Caco-2 (cell line): ENCODE data around the gene NINJ2. TPM values are rescaled to one million over a fixed set of nuclear protein-coding genes. Genes with fewer than 3 reads are reported as not detected.

Experiments used
- BruUV-seq: library from RNA; stranded (reverse); fragments of 400-500 nt; replicated peaks from 2 replicates; lab custom pipeline; 2021; lab: Mats Ljungman, UMichigan
- CTCF ChIA-PET: fragments of 300-600 bp; sonication (Branson Sonifier 250); formaldehyde crosslinking; loops from one replicate; lab custom pipeline; 2022; ENCODE audit warnings: antibody characterized with exemption; lab: Charles Lee
- POLR2A ChIA-PET: fragments of 300-600 bp; sonication (Branson Sonifier 250); formaldehyde crosslinking; loops from one replicate; lab custom pipeline; 2022; ENCODE audit warnings: antibody characterized with exemption; lab: Charles Lee
- DNase-seq, 2 experiments: peaks; one replicate each; pipeline versions ENCODE4 v3.0.0 to v3.0.0-alpha.2; 2020 to 2022
- H3K27me3 ChIP-seq: replicated peaks from 2 replicates; pipeline ENCODE4 v1.6.0; 2011; ENCODE audit warnings: low read length; ENCODE audit not compliant: control insufficient read depth, insufficient read depth
- H3K36me3 ChIP-seq: 2 replicates; pipeline ENCODE4 v1.5.1; 2011; ENCODE audit warnings: low read length; ENCODE audit not compliant: control insufficient read depth, insufficient read depth
- H3K4me1 ChIP-seq: fragments of 250-450 bp; sonication (Bioruptor Pico); 2 replicates; pipeline ENCODE4 v1.5.1; 2020; ENCODE audit warnings: mild to moderate bottlenecking
- H3K4me3 ChIP-seq: 2 replicates; pipeline ENCODE4 v1.5.1; 2011; ENCODE audit warnings: low read depth, mild to moderate bottlenecking, control low read depth, low read length
- H3K9me3 ChIP-seq: fragments of 250-450 bp; sonication (Bioruptor Pico); 2 replicates; pipeline ENCODE4 v1.5.1; 2020; ENCODE audit warnings: mild to moderate bottlenecking, moderate library complexity
- H3K27ac Mint-ChIP-seq: one replicate; pipeline ENCODE4 v1.8.0; 2022; ENCODE audit warnings: mixed read lengths; ENCODE audit not compliant: unreplicated experiment
- H3K27me3 Mint-ChIP-seq: one replicate; pipeline ENCODE4 v1.8.0; 2022; ENCODE audit warnings: mixed read lengths; ENCODE audit not compliant: insufficient read depth, unreplicated experiment
- H3K36me3 Mint-ChIP-seq: one replicate; pipeline ENCODE4 v1.8.0; 2022; ENCODE audit warnings: mild to moderate bottlenecking, mixed read lengths; ENCODE audit not compliant: insufficient read depth, unreplicated experiment
- H3K4me1 Mint-ChIP-seq: one replicate; pipeline ENCODE4 v1.8.0; 2022; ENCODE audit warnings: low read depth, mixed read lengths; ENCODE audit not compliant: unreplicated experiment
- H3K4me3 Mint-ChIP-seq: one replicate; pipeline ENCODE4 v1.8.0; 2022; ENCODE audit warnings: mild to moderate bottlenecking, moderate library complexity, mixed read lengths; ENCODE audit not compliant: unreplicated experiment
- H3K9me3 Mint-ChIP-seq: one replicate; pipeline ENCODE4 v1.8.0; 2022; ENCODE audit warnings: mixed read lengths; ENCODE audit not compliant: unreplicated experiment
- intact Hi-C: fragments of 100-400 bp; cut with micrococcal nuclease; formaldehyde crosslinking; loops from one replicate; pipeline ENCODE4 v1.10.0; 2022; ENCODE audit not compliant: unreplicated experiment
- total RNA-seq: library from RNA; stranded (reverse); gene quantifications from 2 replicates; pipeline ENCODE4 v1.2.3, GENCODE V29; 2022
- TF ChIP-seq, protein P1 (sequence below), 2 experiments: fragments of 200-600 bp in 1 of 2; IDR thresholded peaks; 1 replicate in 1 of 2; 2 replicates in 1 of 2; pipeline versions ENCODE4 v1.5.1 to v1.8.0; 2011 to 2022; ENCODE audit warnings: antibody characterized with exemption in 1 of 2, control low read depth in 1 of 2, inconsistent platforms in 1 of 2, low read depth in 1 of 2, low read length in 1 of 2, mild to moderate bottlenecking in 1 of 2, moderate library complexity in 1 of 2; ENCODE audit not compliant: insufficient read depth in 1 of 2, severe bottlenecking in 1 of 2, unreplicated experiment in 1 of 2

The NINJ2 gene
- total RNA-seq, 1 experiment from 2014 or later, result 7.0 TPM

DNA sequence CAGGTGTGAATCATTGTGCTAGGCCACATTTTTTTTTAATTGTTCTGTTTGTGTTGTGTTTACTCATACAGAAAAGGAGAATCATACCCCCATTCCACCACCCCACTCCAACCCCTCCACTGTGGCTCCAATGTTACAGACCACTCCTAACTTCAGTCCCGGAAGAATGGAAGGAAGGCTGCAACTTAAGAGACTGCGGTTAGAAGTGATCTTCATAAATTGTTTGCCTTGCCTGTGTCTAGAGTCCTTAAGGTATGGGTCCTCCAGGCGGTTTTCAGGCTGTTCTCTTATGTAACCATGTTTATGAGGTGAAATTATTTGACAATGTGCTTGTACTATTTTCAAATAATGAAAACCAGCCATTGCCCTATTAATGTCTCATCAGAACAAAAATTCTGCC, 22.5 kb downstream of the NINJ2 start:
- Histone ChIP-seq H3K9me3 (no peaks in the 10 kb centered on the region), H3K4me1 (peaks cover 17% of the 10 kb centered on the region), H3K4me3 (no peak overlapping the region), H3K36me3 (no peaks in the 10 kb centered on the region; the same call in 1 of the 2 replicates), H3K27me3 (no peaks in the 10 kb centered on the region)
- peak overlapping the region; percentile 62 for H3K27ac Mint-ChIP-seq
- no peaks in the 10 kb centered on the region for H3K9me3 Mint-ChIP-seq
- BruUV-seq, result no TSS peak
- TF ChIP-seq, protein P1, sequence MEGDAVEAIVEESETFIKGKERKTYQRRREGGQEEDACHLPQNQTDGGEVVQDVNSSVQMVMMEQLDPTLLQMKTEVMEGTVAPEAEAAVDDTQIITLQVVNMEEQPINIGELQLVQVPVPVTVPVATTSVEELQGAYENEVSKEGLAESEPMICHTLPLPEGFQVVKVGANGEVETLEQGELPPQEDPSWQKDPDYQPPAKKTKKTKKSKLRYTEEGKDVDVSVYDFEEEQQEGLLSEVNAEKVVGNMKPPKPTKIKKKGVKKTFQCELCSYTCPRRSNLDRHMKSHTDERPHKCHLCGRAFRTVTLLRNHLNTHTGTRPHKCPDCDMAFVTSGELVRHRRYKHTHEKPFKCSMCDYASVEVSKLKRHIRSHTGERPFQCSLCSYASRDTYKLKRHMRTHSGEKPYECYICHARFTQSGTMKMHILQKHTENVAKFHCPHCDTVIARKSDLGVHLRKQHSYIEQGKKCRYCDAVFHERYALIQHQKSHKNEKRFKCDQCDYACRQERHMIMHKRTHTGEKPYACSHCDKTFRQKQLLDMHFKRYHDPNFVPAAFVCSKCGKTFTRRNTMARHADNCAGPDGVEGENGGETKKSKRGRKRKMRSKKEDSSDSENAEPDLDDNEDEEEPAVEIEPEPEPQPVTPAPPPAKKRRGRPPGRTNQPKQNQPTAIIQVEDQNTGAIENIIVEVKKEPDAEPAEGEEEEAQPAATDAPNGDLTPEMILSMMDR (IDR thresholded peaks at IDR 0.05; ENCODE audit: insufficient read depth in 1 of 2, low read depth in 1 of 2, low read length in 1 of 2, severe bottlenecking in 1 of 2, unreplicated experiment in 1 of 2), result no peak
- intact Hi-C loops, result no loop called here
- CTCF ChIA-PET, result no interaction called here
- H3K27me3 Mint-ChIP-seq, result no peaks in the 10 kb centered on the region
- DNase-seq, result no peak
- H3K4me1 Mint-ChIP-seq, result peaks cover 31% of the 10 kb centered on the region
- no peak overlapping the region for H3K4me3 Mint-ChIP-seq
- POLR2A ChIA-PET, result no interaction called here
- H3K36me3 Mint-ChIP-seq, result peaks cover 8% of the 10 kb centered on the region

DNA sequence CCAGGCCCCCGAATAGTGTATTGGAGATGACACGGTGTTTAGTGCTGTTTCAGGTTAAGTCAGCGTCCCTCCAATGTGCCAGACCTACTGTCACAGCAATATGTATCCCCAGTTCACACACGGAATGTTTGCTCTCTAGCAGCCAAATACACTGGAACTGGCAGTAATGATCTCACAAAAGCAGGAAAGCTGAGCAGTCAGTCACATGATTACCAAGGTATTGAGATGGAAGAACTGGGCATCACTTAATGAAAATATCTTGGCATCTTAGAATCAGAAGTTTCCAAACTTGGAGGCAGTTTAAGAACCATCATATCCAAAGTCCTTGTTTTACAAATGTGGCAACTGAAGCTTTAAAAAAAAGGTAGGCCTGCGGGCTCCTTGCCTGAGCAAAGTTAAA, 23.3 kb downstream of the NINJ2 start:
- no peaks in the 10 kb centered on the region for H3K27me3 Mint-ChIP-seq
- no peaks in the 10 kb centered on the region; the same call in 1 of the 2 replicates for H3K36me3 ChIP-seq
- ChIA-PET CTCF (no interaction called here), POLR2A (no interaction called here)
- TF ChIP-seq, protein P1 (IDR thresholded peaks at IDR 0.05; ENCODE audit: insufficient read depth in 1 of 2, low read depth in 1 of 2, low read length in 1 of 2, severe bottlenecking in 1 of 2, unreplicated experiment in 1 of 2), result no peak
- peaks cover 23% of the 10 kb centered on the region for H3K4me1 Mint-ChIP-seq
- H3K36me3 Mint-ChIP-seq, result peaks cover 8% of the 10 kb centered on the region
- no peak overlapping the region for H3K4me3 Mint-ChIP-seq
- H3K4me1 ChIP-seq, result peaks cover 13% of the 10 kb centered on the region
- no peak for DNase-seq
- no TSS peak for BruUV-seq
- H3K4me3 ChIP-seq, result no peak overlapping the region
- H3K9me3 ChIP-seq, result no peaks in the 10 kb centered on the region
- intact Hi-C loops, result no loop called here
- no peaks in the 10 kb centered on the region for H3K27me3 ChIP-seq
- peak overlapping the region; percentile 56 for H3K27ac Mint-ChIP-seq
- no peaks in the 10 kb centered on the region for H3K9me3 Mint-ChIP-seq

DNA sequence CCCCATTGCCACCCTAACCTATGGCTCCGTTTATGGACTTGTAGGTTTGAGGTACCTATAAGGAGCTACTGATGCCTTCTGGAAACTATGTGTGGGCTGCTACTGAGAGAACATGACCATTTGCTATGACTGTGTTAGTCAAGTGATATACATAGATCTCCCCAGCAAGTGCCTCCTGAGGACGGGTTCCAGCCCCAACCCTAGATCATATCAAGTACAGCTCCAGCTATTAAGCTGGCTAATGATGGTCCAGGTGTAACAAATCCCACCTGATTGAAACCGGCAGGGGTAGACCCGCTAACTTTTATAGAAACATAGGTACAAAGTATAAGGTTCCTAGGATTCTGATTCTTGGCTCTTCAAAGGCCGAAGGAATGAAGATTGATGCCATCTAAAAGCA, 23.7 kb downstream of the NINJ2 start:
- Mint-ChIP-seq H3K4me1 (peaks cover 21% of the 10 kb centered on the region), H3K27me3 (no peaks in the 10 kb centered on the region), H3K36me3 (peaks cover 8% of the 10 kb centered on the region), H3K4me3 (no peak overlapping the region), H3K27ac (no peak overlapping the region), H3K9me3 (no peaks in the 10 kb centered on the region)
- H3K36me3 ChIP-seq, result no peaks in the 10 kb centered on the region; the same call in 1 of the 2 replicates
- no peak overlapping the region for H3K4me3 ChIP-seq
- CTCF ChIA-PET, result no interaction called here
- no peak for DNase-seq
- intact Hi-C loops, result no loop called here
- TF ChIP-seq, protein P1 (IDR thresholded peaks at IDR 0.05; ENCODE audit: insufficient read depth in 1 of 2, low read depth in 1 of 2, low read length in 1 of 2, severe bottlenecking in 1 of 2, unreplicated experiment in 1 of 2), result no peak
- H3K4me1 ChIP-seq, result peaks cover 14% of the 10 kb centered on the region
- H3K9me3 ChIP-seq, result no peaks in the 10 kb centered on the region
- POLR2A ChIA-PET, result no interaction called here
- H3K27me3 ChIP-seq, result no peaks in the 10 kb centered on the region
- no TSS peak for BruUV-seq
